Activated CD4-positive, alpha-beta T cell treated with anti-CD3 and anti-CD28 coated beads for 36 hours (primary cell): Measurements from ENCODE around the gene CHN2. TPM values are rescaled to one million over a fixed set of nuclear protein-coding genes. Genes with fewer than 3 reads are reported as not detected.

Experiments
- ATAC-seq: fragments of 200-7000 bp; cut with Tn5 transposase; one replicate; pipeline ENCODE4 v1.10.0; 2021; ENCODE audit warnings: mild to moderate bottlenecking, moderate library complexity
- CTCF ChIA-PET: fragments of 350-600 bp; sonication (Branson Sonifier 250); formaldehyde crosslinking; loops from one replicate; lab custom pipeline; 2021; ENCODE audit warnings: antibody characterized with exemption; lab: Charles Lee
- POLR2A ChIA-PET: fragments of 350-600 bp; sonication (Branson Sonifier 250); formaldehyde crosslinking; loops from one replicate; lab custom pipeline; 2021; ENCODE audit warnings: antibody characterized with exemption, inconsistent platforms; lab: Charles Lee
- DNase-seq: peaks from one replicate; pipeline ENCODE4 v3.0.0-alpha.2; 2020
- H3K27ac Mint-ChIP-seq: one replicate; pipeline ENCODE4 v1.8.0; 2021; ENCODE audit warnings: mixed read lengths
- H3K27me3 Mint-ChIP-seq: one replicate; pipeline ENCODE4 v1.8.0; 2021; ENCODE audit warnings: mixed read lengths
- H3K36me3 Mint-ChIP-seq: one replicate; pipeline ENCODE4 v1.8.0; 2021; ENCODE audit warnings: low read depth, mixed read lengths
- H3K4me1 Mint-ChIP-seq: one replicate; pipeline ENCODE4 v1.8.0; 2021; ENCODE audit warnings: mixed read lengths
- H3K4me3 Mint-ChIP-seq: one replicate; pipeline ENCODE4 v1.8.0; 2021; ENCODE audit warnings: mild to moderate bottlenecking, moderate library complexity, mixed read lengths
- H3K9me3 Mint-ChIP-seq: one replicate; pipeline ENCODE4 v1.8.0; 2021; ENCODE audit warnings: low read depth, mixed read lengths
- intact Hi-C, 2 experiments: fragments of 100-400 bp; cut with DNase I in 1 of 2; cut with micrococcal nuclease in 1 of 2; formaldehyde crosslinking; loops; one replicate each; pipeline versions ENCODE4 v1.14.2 to v1.15.1; 2022 to 2024; cut with DNase I, micrococcal nuclease
- total RNA-seq, 2 experiments: library from RNA; stranded (reverse); gene quantifications; one replicate each; pipeline ENCODE4 v1.2.3, GENCODE V29; 2021

Gene CHN2
- total RNA-seq, 2 experiments from 2014 or later = 0.25 to 0.39 TPM

DNA sequence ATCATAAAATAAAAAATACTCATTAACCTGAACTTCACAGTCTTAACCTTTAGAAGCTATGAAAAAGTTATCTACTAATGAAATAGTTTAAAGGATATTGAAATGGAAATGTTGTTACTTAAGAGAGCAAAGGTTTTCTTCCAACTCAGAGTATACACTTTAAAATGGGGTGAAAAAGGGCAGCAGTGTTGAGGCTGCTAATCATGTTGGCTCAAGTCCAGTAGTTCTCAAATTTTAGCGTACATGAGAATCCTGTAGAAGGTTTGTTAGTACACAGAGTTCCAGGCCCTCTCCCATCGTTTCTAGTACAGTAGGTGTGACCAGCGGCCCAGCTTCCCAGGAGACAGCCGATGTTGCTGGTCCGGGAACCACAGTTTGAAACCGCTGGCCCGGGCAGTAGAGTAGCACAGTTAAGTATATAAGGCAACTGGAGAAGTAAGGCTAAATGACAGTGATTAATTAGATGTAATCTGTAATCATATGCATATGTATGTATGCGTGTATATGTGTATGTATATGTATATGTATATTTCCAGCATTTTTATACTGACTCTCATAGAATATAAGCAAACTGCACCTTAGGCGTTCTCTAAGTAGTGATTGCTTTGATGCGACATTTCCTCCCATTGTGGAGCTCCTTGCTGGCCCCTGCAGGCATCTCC lies 221.8 kb downstream of the CHN2 start:
- no peak overlapping the region for H3K4me3 Mint-ChIP-seq
- H3K9me3 Mint-ChIP-seq = no peaks in the 10 kb centered on the region
- no peak for DNase-seq
- no peak overlapping the region for H3K27ac Mint-ChIP-seq
- no peak for ATAC-seq
- intact Hi-C loops = no loop called here
- no peaks in the 10 kb centered on the region for H3K27me3 Mint-ChIP-seq
- H3K4me1 Mint-ChIP-seq = no peaks in the 10 kb centered on the region
- H3K36me3 Mint-ChIP-seq = no peaks in the 10 kb centered on the region
- POLR2A ChIA-PET = no interaction called here
- CTCF ChIA-PET = interaction anchor here (1.0 to 1.9 kb wide), 3 partner anchors 227 to 494 kb away, joined by 3 to 7 read pairs (median 3); no protein-coding TSS in a partner anchor

DNA sequence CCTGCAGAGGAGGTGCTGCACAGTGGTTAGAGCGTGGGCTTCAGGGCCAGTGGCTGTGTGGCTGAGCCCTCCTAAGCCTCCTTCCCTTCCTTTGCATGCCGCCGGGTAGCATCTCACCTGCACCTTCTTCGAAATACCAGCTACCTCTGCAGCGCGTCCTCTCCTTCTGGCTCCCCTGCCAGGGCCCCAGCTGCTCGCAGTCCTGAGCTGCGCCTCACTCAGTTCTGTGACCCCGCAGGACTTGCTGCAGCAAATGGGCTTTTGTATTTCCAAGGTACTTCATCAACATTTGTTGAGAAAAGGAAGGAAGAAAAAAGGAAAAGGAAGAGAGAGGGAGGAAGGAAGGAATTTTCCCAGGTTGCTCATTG lies 222.3 kb downstream of the CHN2 start:
- H3K36me3 Mint-ChIP-seq = no peaks in the 10 kb centered on the region
- H3K9me3 Mint-ChIP-seq = no peaks in the 10 kb centered on the region
- H3K4me3 Mint-ChIP-seq = no peak overlapping the region
- DNase-seq (no peak), ATAC-seq (no peak)
- intact Hi-C loops = no loop called here
- no peaks in the 10 kb centered on the region for H3K27me3 Mint-ChIP-seq
- H3K4me1 Mint-ChIP-seq = no peaks in the 10 kb centered on the region
- CTCF ChIA-PET = interaction anchor here (1.8 kb wide), 1 partner anchor 8 kb away, joined by 6 read pairs; no protein-coding TSS in a partner anchor
- POLR2A ChIA-PET = no interaction called here
- H3K27ac Mint-ChIP-seq = peak overlapping the region; percentile 24

DNA sequence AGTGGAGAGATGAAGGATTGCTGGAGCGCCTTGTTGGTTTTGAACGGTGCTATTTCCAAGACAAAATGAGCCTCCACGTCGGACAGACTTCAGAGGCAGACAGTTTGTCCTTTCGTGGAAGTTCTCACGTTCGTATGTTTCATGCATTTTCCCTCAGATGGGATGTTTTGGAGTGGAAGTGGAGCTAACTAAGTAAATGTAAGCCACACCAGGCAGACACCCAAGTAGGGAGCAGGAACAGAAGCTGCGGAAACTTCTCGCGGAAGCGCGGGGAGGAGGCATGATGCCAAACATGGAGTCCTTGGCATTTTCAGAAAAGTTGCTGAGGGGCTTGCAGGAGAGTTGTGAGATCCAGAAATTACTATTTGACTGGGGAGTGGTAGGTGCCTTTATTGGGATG lies 223.5 kb downstream of the CHN2 start:
- intact Hi-C loops = no loop called here
- CTCF ChIA-PET = interaction anchor here (0.5 to 1.8 kb wide), 5 partner anchors 9 to 496 kb away, joined by 3 to 6 read pairs (median 3); no protein-coding TSS in a partner anchor
- POLR2A ChIA-PET = no interaction called here

DNA sequence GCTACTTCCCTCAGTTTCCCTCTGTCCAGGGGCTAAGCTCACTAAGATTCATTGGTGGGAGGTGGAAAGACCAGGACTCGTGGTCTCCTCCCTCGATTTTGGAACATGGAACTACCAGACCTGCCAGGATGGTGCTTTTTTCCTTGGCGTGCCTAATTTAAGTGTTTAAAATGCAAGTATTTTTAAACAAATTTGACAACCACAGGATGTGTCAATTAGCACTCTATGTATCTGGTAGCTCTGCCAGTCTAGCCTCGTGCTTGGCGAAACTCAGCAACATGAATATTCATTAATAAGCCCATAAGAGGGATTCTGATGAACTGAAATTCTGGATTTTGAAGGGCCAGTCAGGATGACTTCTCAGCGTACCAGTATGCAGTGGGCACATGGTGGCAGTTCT lies 224.1 kb downstream of the CHN2 start:
- no peaks in the 10 kb centered on the region for H3K36me3 Mint-ChIP-seq
- no peak overlapping the region for H3K4me3 Mint-ChIP-seq
- ChIA-PET POLR2A (no interaction called here), CTCF (interaction anchor here (0.5 to 1.8 kb wide), 4 partner anchors 9 to 497 kb away, joined by 3 to 6 read pairs (median 3); no protein-coding TSS in a partner anchor)
- no peak for DNase-seq
- ATAC-seq = no peak
- no peak overlapping the region for H3K27ac Mint-ChIP-seq
- no peaks in the 10 kb centered on the region for H3K27me3 Mint-ChIP-seq
- H3K4me1 Mint-ChIP-seq = no peaks in the 10 kb centered on the region
- no peaks in the 10 kb centered on the region for H3K9me3 Mint-ChIP-seq
- intact Hi-C loops = no loop called here

More for the DNA sequence above, 223.5 kb downstream of the CHN2 start:
- H3K4me1 Mint-ChIP-seq = no peaks in the 10 kb centered on the region
- H3K4me3 Mint-ChIP-seq = no peak overlapping the region
- no peaks in the 10 kb centered on the region for H3K27me3 Mint-ChIP-seq
- DNase-seq (no peak), ATAC-seq (no peak)
- no peaks in the 10 kb centered on the region for H3K9me3 Mint-ChIP-seq
- no peaks in the 10 kb centered on the region for H3K36me3 Mint-ChIP-seq
- no peak overlapping the region for H3K27ac Mint-ChIP-seq

DNA sequence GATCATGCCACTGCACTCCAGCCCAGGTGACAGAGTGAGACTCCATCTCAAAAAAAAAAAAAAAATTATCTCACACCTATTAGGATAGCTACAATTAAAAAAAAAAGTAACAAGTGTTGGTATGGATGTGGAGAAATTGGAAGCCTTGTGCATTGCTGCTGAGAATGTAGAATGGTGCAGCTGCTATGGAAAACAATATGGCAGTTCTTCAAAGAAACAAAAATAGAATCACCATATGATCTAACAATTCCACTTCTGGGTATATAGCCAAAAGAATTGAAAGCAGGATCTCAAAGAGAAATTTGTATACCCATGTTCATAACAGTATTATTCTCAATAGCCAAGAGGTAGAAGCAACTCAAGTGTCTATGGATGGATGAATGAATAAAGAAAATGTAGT lies 225.4 kb downstream of the CHN2 start:
- Mint-ChIP-seq H3K36me3 (no peaks in the 10 kb centered on the region), H3K4me1 (no peaks in the 10 kb centered on the region), H3K27ac (no peak overlapping the region), H3K27me3 (no peaks in the 10 kb centered on the region), H3K9me3 (no peaks in the 10 kb centered on the region), H3K4me3 (no peak overlapping the region)
- DNase-seq = no peak
- no peak for ATAC-seq
- intact Hi-C loops = no loop called here
- ChIA-PET CTCF (interaction anchor here (1.5 kb wide), 1 partner anchor 13 kb away, joined by 3 read pairs; no protein-coding TSS in a partner anchor), POLR2A (no interaction called here)

DNA sequence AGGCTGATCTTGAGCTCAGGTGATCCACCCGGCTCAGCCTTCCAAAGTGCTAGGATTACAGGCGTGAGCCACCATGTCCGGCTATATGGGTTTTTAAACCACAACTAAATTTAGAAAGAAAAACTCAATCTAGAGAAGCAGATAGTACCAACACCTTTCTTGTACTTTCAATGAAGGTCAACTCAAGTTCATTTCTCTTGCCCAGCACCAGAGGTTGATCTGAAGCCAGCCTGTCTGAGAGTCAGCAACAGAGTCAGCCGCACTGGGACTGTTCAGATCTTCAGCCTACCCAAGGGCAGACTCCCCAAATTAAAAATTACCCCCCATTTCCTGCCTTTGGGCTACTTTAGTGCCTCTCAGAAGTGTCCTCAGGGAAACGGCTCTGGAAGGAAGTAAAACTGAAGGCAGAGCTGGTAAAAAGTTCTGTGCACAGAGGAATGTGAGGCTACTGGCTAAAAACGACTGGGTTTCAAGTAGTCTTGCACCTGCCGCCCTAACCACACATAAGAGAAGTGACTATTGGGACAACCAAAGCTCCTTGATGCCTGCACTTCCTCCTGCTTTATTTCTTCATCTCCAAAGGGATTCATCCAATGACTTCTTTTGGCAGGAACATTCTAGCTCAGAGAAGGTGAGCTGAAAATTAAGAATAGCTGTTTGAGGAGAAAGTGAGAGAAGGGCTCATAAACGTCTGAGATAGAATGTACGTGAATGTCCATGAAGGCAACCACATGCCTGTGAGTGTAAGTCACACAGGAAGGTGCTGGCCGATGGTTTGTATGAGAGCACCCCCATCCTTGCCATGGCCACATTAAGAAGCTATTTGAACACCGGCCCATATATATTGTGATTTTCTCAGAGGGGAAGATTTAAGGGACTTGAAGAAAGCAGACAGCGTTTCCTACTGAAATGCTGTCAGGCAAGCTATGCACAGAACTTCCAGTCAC lies 226.7 kb downstream of the CHN2 start:
- no peaks in the 10 kb centered on the region for H3K4me1 Mint-ChIP-seq
- H3K9me3 Mint-ChIP-seq = no peaks in the 10 kb centered on the region
- CTCF ChIA-PET = interaction anchor here (0.7 to 1.3 kb wide), 2 partner anchors 12 to 13 kb away, joined by 3 to 5 read pairs; no protein-coding TSS in a partner anchor
- no peak overlapping the region for H3K4me3 Mint-ChIP-seq
- ATAC-seq (no peak), DNase-seq (no peak)
- no peaks in the 10 kb centered on the region for H3K36me3 Mint-ChIP-seq
- intact Hi-C loops = no loop called here
- H3K27me3 Mint-ChIP-seq = no peaks in the 10 kb centered on the region
- no peak overlapping the region for H3K27ac Mint-ChIP-seq
- POLR2A ChIA-PET = no interaction called here

DNA sequence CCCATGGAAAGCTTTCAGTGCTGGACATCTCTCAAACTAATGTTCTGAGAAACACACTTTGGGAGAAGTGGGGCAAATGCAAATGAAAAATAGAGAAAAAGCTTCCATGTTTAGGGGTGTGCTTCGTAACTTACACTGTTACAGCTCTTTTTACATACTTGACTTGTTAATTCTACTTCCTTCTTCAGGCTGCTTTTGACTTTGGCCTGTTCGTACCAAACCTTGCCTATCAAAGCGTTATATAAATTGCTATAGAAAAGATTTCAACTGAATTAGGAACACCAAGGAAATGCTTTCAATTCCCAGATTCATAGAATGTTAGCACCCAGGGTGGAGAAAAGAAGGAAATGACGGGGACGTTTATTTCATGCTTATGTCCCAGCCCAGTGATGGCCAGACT lies 228.3 kb downstream of the CHN2 start:
- DNase-seq (no peak), ATAC-seq (no peak)
- Mint-ChIP-seq H3K36me3 (no peaks in the 10 kb centered on the region), H3K9me3 (no peaks in the 10 kb centered on the region), H3K27me3 (no peaks in the 10 kb centered on the region), H3K4me3 (no peak overlapping the region), H3K27ac (no peak overlapping the region), H3K4me1 (no peaks in the 10 kb centered on the region)
- ChIA-PET CTCF (interaction anchor here (0.6 to 1.6 kb wide), 3 partner anchors 13 to 234 kb away, joined by 3 read pairs; no protein-coding TSS in a partner anchor), POLR2A (no interaction called here)
- intact Hi-C loops = no loop called here

DNA sequence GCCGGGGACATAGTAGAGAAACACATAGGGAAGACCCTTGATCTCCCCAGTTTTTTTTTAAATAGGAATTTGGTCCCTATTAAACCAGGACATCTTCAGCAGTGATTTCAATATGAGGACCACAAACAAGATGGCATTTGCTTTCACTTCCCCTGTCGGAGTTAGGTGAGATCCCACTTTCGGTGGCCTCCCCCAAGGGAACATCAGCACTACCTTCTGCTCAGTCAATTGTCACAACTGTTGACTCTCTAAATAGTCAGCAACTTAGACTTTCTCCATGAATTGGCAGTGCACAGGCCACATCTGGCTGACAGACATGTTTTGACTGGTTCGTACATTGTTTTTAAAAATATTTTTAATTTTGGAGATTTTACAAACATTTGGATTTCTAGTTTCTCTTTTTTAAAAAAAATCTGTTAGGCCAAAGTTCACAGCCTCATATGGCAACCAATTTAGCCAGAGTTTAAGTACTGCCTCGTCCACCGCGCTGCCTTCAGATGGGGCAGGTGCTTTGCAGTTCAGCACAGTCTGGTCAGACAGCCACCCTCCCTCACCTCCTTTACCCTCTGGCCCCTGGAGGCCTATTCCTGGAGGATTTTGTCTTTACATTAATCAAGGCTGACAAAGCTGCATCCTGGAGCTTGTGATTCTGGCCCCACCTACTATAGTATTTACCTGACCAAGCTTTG lies 229.9 kb downstream of the CHN2 start:
- ChIA-PET CTCF (no interaction called here), POLR2A (no interaction called here)
- Mint-ChIP-seq H3K27me3 (no peaks in the 10 kb centered on the region), H3K36me3 (no peaks in the 10 kb centered on the region), H3K27ac (no peak overlapping the region), H3K4me3 (no peak overlapping the region), H3K9me3 (no peaks in the 10 kb centered on the region), H3K4me1 (no peaks in the 10 kb centered on the region)
- DNase-seq = no peak
- intact Hi-C loops = no loop called here
- ATAC-seq = no peak

DNA sequence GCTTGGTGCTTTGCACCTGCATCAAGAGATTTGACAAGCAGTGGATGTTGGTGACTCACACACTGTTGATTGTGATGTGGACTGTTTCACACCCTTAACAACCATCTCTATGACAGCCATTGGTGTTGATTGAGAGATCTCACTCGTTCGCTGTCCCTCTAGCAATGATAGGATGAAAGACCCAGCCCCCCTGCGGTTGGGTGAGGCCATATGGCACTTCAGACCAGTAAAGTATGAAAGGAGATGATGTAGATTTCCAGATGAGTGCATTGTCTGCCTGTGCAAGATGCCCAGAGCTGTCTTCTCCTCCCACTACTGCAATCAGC lies 230.4 kb downstream of the CHN2 start:
- intact Hi-C loops = no loop called here
- H3K9me3 Mint-ChIP-seq = no peaks in the 10 kb centered on the region
- no peak for DNase-seq
- no peaks in the 10 kb centered on the region for H3K27me3 Mint-ChIP-seq
- H3K4me3 Mint-ChIP-seq = no peak overlapping the region
- H3K4me1 Mint-ChIP-seq = no peaks in the 10 kb centered on the region
- POLR2A ChIA-PET = no interaction called here
- H3K27ac Mint-ChIP-seq = no peak overlapping the region
- H3K36me3 Mint-ChIP-seq = no peaks in the 10 kb centered on the region
- CTCF ChIA-PET = no interaction called here
- no peak for ATAC-seq

DNA sequence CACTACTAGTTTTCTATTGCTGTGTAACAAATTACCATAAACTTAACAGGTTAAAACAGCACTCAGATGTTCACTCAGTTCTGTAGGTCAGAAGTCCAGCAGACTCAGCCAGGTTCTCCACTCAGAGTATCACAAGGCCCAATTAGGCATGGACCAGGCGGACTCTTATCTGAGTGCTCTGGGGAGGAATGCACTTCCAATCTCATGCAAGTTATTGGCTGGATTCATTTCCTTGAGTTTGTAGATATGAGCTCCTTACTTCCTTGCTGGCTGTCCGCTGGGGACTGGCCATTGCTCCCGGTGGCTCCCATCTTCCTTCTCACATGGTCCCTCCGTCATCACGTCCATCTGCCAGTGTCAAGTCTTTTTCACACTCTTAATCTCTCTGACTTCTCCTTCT lies 232.0 kb downstream of the CHN2 start:
- H3K4me3 Mint-ChIP-seq = no peak overlapping the region
- no peaks in the 10 kb centered on the region for H3K4me1 Mint-ChIP-seq
- no peaks in the 10 kb centered on the region for H3K36me3 Mint-ChIP-seq
- POLR2A ChIA-PET = no interaction called here
- no peaks in the 10 kb centered on the region for H3K27me3 Mint-ChIP-seq
- intact Hi-C loops = no loop called here
- H3K9me3 Mint-ChIP-seq = no peaks in the 10 kb centered on the region
- CTCF ChIA-PET = no interaction called here
- no peak for DNase-seq
- H3K27ac Mint-ChIP-seq = no peak overlapping the region
- no peak for ATAC-seq

DNA sequence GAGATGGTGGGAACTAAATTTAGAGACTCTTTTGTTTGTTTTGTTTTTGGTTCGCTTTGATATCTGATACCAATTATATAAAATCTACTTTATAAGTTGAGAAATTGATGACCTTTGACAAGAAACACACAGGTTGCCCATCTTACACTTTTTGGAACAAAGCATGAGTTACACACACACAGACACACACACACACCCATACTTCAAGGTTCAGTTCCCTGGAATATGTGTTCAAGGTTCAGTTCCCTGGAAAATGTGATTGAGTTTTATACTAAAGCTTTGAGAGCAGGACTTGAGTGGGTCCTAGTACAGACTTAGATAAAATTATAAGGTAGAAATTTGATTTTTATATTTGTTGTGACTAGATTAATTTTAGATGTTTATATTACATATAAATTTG lies 234.8 kb downstream of the CHN2 start:
- no peaks in the 10 kb centered on the region for H3K36me3 Mint-ChIP-seq
- no peaks in the 10 kb centered on the region for H3K9me3 Mint-ChIP-seq
- DNase-seq (no peak), ATAC-seq (no peak)
- ChIA-PET CTCF (interaction anchor here (1.2 kb wide), 1 partner anchor 507 kb away, joined by 3 read pairs; no protein-coding TSS in a partner anchor), POLR2A (no interaction called here)
- intact Hi-C loops = no loop called here
- H3K4me3 Mint-ChIP-seq = no peak overlapping the region
- no peak overlapping the region for H3K27ac Mint-ChIP-seq
- H3K4me1 Mint-ChIP-seq = no peaks in the 10 kb centered on the region
- H3K27me3 Mint-ChIP-seq = no peaks in the 10 kb centered on the region
